ENCODE data around the gene XXYLT1. TPM values are rescaled to one million over a fixed set of nuclear protein-coding genes. Genes with fewer than 3 reads are reported as not detected.

XXYLT1 gene
- total RNA-seq, 1 donor from 2014 or later = 10.5 TPM

GRCh38 chr3:195032106-195032759 lies 238.7 kb downstream of the XXYLT1 start:
- TF ChIP-seq, protein P1, sequence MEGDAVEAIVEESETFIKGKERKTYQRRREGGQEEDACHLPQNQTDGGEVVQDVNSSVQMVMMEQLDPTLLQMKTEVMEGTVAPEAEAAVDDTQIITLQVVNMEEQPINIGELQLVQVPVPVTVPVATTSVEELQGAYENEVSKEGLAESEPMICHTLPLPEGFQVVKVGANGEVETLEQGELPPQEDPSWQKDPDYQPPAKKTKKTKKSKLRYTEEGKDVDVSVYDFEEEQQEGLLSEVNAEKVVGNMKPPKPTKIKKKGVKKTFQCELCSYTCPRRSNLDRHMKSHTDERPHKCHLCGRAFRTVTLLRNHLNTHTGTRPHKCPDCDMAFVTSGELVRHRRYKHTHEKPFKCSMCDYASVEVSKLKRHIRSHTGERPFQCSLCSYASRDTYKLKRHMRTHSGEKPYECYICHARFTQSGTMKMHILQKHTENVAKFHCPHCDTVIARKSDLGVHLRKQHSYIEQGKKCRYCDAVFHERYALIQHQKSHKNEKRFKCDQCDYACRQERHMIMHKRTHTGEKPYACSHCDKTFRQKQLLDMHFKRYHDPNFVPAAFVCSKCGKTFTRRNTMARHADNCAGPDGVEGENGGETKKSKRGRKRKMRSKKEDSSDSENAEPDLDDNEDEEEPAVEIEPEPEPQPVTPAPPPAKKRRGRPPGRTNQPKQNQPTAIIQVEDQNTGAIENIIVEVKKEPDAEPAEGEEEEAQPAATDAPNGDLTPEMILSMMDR (IDR thresholded peaks at IDR 0.05; ENCODE audit: insufficient read depth, low read length, severe bottlenecking) = no peak
- no peaks in the 10 kb centered on the region for H3K36me3 ChIP-seq (ENCODE audit: control insufficient read depth, insufficient read depth, low read length)
- no peak overlapping the region for H3K4me3 ChIP-seq (ENCODE audit: low read depth, low read length)
- no peak for FAIRE-seq
- no peaks in the 10 kb centered on the region for H3K27me3 ChIP-seq (ENCODE audit: control insufficient read depth, insufficient read depth, low read length)
- DNase-seq (ENCODE audit: low read depth) = no peak

GRCh38 chr3:195031574-195032003 lies 239.4 kb downstream of the XXYLT1 start:
- FAIRE-seq = no peak
- no peak overlapping the region for H3K4me3 ChIP-seq (ENCODE audit: low read depth, low read length)

GRCh38 chr3:195030791-195031321 lies 240.1 kb downstream of the XXYLT1 start:
- Histone ChIP-seq H3K27me3 (ENCODE audit: control insufficient read depth, insufficient read depth, low read length) (no peaks in the 10 kb centered on the region), H3K36me3 (ENCODE audit: control insufficient read depth, insufficient read depth, low read length) (no peaks in the 10 kb centered on the region), H3K4me3 (ENCODE audit: low read depth, low read length) (no peak overlapping the region)
- FAIRE-seq (no peak), DNase-seq (ENCODE audit: low read depth) (peak; percentile 98)
- TF ChIP-seq, protein P1 (IDR thresholded peaks at IDR 0.05; ENCODE audit: insufficient read depth, low read length, severe bottlenecking) = no peak

More at GRCh38 chr3:195031574-195032003, 239.4 kb downstream of the XXYLT1 start:
- Histone ChIP-seq H3K36me3 (ENCODE audit: control insufficient read depth, insufficient read depth, low read length) (no peaks in the 10 kb centered on the region), H3K27me3 (ENCODE audit: control insufficient read depth, insufficient read depth, low read length) (no peaks in the 10 kb centered on the region)
- DNase-seq (ENCODE audit: low read depth) = no peak
- TF ChIP-seq, protein P1 (IDR thresholded peaks at IDR 0.05; ENCODE audit: insufficient read depth, low read length, severe bottlenecking) = no peak

DNA sequence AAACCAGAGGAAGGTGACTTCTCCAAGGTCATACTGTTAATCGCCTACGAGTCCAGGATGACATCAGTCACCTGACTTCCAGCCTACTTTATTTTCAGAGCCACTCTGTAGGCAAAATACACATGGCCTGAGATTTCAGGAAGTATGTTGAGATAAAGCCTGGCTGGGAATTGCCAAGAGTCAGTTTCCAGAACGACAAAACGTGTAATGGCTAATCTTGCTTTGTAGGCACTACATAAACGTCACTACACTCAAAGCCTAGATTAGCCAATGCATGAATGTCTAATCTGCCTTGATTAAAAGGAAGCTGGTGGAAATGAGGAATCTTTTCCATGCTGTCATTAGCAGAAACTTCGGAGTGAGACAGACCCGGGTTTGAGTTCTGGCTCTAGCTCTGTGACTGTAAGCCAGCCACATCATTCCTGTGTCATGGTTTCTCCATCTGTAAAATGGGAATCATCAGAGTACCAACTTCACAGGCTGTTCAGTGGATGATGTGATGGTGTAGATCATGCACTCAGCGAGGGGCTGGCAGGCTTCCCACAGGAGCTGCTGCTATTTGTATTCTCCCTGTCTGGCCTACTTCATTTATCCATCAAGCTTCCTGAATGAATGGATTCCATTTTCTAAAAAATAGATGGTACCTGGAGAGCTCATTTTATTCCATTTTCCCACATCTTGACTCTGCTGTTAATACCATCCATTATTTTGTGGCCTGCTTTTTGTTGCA lies 241.9 kb downstream of the XXYLT1 start:
- H3K27me3 ChIP-seq (ENCODE audit: control insufficient read depth, insufficient read depth, low read length) = no peaks in the 10 kb centered on the region
- H3K4me3 ChIP-seq (ENCODE audit: low read depth, low read length) = no peak overlapping the region
- TF ChIP-seq, protein P1 (IDR thresholded peaks at IDR 0.05; ENCODE audit: insufficient read depth, low read length, severe bottlenecking) = no peak
- no peak for FAIRE-seq
- H3K36me3 ChIP-seq (ENCODE audit: control insufficient read depth, insufficient read depth, low read length) = no peaks in the 10 kb centered on the region
- no peak for DNase-seq (ENCODE audit: low read depth)

DNA sequence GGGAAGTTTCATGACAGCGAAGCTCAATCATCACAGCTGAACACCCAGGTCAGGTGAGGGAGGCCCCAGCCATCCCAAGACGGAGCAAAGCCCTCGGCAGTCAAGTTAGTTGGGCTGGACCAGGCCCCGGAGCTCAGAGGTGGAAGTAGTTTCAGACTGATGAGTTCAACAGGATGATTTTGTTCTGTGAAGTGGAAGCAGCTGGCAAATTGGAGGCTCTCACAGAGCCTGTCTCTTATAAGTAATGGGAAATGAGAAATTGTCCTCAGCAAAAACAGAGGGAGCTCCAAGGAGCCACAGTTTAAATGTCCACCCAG lies 245.1 kb downstream of the XXYLT1 start:
- no peaks in the 10 kb centered on the region for H3K27me3 ChIP-seq (ENCODE audit: control insufficient read depth, insufficient read depth, low read length)
- DNase-seq (ENCODE audit: low read depth) = no peak
- H3K36me3 ChIP-seq (ENCODE audit: control insufficient read depth, insufficient read depth, low read length) = no peaks in the 10 kb centered on the region
- TF ChIP-seq, protein P1 (IDR thresholded peaks at IDR 0.05; ENCODE audit: insufficient read depth, low read length, severe bottlenecking) = no peak
- FAIRE-seq = no peak
- no peak overlapping the region for H3K4me3 ChIP-seq (ENCODE audit: low read depth, low read length)
